NCI-H69 (cell line): ENCODE measurements around the gene EEF1AKMT4.
A peak's percentile ranks its signal among the peaks of the same experiment; 100 is the strongest.

Experiments
- DNase-seq: peaks from one replicate; lab custom pipeline; 2025; lab: John Stamatoyannopoulos, UW

EEF1AKMT4 gene

GRCh38 chr3:184249412-184250166 is at the start of gene EEF1AKMT4:
Gene EEF1AKMT4, plus strand, starts transcription at chr3:184249672. Its CDS starts 23 bp downstream, at chr3:184249695.
- peak; percentile 99 for DNase-seq

DNA sequence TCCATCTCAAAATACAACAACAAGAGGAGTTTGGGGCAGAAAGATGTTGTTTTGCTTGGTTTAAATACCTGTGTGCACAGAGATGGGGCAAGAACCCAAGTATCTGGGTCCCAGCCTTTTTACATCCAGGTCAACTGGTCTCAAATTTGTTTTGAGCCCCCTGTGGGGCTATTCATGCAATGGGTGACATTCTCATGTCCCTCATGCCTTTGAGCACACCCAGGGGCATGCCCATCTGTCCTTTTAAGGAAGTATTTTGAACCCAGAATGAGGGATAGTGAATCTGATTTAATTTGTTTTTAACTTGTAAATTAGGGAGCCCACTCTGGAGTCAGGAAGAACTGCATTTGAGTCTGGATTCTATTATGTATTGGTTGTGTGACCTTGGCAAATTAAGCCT is 48.6 kb upstream of the EEF1AKMT4 start:
- no peak for DNase-seq

DNA sequence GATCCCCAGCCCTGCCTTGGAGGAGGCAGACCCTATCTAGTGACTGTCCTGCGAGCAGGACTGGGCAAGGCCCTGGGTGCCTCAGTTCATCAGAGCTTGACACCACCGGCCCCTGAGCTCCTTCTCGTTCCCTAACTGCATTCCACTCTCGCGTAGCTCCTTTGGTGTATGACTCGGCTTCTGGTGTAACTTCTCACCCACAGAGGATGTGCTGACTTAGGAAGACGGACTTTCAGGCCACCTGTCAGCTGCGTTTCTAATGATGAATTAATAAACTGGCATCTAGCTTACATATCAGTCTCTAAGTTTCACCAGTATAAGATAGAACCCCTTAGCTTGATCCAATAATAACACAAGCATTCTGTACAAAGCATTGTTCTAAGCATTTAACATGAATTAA is 45.9 kb upstream of the EEF1AKMT4 start:
- DNase-seq = no peak

DNA sequence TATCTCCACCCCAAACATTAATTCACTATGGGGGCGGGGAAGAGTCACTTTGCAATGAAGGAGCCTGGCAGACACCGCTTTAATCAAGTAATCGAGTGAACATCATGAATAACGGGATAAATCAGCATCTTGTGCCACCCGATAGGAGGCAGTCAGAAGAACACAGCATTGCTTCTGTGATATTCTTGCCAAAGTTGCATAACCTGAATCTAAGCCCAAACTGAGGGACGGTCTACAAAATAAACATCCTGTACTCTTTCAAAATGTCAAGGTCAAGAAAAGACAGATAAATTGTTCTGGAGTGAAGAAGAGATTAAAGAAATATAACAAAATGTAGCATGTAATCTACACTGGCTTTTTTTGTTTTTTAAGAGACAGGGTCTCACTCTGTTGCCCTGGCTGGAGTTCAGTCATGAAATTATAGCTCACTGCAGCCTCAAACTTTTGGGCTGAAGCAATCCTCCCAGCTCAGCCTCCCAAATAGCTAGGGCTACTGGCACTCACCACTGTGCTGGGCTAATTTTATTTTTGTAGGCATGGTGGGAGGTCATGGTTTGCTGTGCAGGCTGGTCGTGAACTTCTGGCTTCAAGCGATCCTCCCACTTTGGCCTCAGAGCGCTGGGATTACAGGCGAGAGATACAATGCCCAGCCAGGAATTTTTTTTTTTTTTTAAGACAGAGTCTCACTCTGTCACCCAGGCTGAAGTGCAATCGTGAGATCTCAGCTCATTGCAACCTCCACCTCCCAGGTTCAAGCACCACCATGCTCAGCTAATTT is 40.1 kb upstream of the EEF1AKMT4 start:
- DNase-seq = no peak

DNA sequence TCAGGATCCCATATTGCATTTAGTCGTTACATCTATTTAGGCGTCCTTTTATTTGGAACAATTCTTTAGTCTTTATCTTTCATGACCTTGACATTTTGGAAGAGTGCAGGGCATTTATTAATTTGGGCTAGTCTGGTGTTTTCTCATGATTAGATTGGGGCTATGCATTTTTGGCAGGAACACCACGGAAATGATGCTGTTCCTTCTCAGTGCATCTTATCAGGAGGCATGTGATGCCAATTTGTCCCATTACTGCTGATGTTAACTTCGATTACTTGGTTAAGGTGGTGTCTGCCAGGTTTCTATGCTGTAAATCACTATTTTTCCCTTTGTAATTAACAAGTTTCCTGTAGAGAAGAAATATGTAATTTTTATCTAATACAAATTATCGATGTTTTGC is 38.2 kb upstream of the EEF1AKMT4 start:
- DNase-seq = no peak

- no peak for DNase-seq
These were observed 37.8 kb upstream of the EEF1AKMT4 start for GRCh38 chr3:184211718-184212117.

- peak; percentile 45 for DNase-seq
These were observed 30.7 kb upstream of the EEF1AKMT4 start for GRCh38 chr3:184218814-184219213.

GRCh38 chr3:184222521-184222920 is 27.0 kb upstream of the EEF1AKMT4 start:
- no peak for DNase-seq

- DNase-seq = no peak
These were observed 25.5 kb upstream of the EEF1AKMT4 start for GRCh38 chr3:184223946-184224345.

DNA sequence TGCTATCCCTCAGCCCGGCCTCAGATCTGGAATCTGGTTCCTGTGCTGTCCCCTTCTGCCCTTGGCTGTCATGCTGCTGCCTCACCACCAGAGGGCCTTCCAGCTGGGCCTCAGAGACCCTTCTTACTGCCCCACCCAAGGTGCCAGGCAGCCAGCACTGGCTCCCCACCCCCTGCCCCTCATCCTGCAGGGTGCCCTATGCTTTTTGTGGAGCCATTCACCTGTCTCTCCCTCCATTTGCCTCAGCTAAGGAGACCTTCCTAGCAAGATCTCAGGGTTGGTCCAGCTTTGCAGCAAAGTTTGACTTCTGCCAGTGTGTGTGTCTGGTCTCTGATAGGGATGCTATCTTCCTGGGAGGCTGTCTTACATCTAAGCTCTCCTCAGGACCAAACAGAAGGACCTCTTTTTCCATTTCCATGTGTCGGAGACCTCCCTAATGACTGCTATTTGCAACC is 22.0 kb upstream of the EEF1AKMT4 start:
- peak; percentile 72 for DNase-seq

- peak; percentile 37 for DNase-seq
These were observed 20.9 kb upstream of the EEF1AKMT4 start for GRCh38 chr3:184228376-184229137.

DNA sequence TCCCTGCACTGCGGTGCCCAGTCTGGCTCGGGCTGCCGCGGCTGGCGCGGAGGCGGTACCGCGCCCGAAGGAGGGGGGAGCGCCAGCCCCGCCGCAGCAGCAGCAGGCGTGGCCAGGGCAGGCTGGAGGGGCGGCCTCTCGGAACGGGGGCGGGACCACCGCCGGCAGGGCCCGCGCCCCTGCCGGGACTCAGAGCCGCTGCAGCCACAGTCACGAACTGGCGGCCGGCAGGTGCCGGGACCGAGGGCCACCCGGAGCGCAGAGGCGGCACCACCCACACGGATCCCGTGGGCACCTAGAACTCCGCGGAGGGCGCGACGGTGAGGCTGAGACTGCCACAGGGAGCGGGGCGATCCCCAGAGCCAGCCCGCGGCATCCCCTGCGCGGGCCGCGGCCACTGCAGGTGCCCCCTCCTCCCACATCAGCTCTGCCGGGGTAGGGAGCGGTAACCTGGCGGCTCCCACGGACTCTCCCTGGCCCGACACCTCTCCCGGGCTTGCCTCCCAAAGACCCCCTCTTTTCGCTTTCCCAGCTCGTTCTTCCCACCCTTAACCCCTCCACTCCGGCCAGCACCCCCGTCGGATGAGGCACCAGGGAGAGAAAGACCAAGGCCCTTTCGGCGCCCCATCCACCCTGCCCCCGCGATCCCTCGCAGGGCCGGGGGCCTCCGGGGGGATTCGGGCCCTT is 19.9 kb upstream of the EEF1AKMT4 start, which contains the start of gene VWA5B2:
Gene VWA5B2 (plus strand): TSS at position 192 of the 687 bp plus-strand sequence. CDS start 944 bp downstream, outside the sequence.
- peak; percentile 94 for DNase-seq

DNA sequence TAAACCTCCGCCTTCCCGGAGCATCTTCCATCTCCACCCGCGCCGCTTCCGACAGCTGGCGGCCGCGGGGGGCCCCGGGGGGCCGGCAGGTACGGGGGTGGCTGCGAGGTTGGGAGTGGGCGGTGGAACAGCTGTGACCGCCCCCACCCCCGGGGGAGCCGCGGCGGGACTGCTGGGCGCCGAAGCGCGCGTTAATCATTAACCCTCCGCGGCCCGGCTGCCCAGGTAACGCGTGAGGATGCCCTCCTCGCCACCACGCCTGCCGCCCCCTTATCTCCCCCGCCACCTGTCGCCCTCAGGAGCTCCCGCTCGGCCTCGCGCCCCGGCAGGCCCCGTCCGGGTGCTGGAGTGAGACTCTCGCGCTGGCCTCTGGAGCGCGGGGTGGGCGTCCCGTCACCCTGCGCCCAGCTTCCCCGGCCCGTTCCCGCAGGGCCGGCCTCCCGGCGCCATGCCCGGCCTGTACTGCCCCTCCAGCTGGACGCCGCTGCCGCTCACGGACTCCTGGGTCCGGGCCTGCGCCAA is 19.3 kb upstream of the EEF1AKMT4 start:
- peak; percentile 94 for DNase-seq

DNA sequence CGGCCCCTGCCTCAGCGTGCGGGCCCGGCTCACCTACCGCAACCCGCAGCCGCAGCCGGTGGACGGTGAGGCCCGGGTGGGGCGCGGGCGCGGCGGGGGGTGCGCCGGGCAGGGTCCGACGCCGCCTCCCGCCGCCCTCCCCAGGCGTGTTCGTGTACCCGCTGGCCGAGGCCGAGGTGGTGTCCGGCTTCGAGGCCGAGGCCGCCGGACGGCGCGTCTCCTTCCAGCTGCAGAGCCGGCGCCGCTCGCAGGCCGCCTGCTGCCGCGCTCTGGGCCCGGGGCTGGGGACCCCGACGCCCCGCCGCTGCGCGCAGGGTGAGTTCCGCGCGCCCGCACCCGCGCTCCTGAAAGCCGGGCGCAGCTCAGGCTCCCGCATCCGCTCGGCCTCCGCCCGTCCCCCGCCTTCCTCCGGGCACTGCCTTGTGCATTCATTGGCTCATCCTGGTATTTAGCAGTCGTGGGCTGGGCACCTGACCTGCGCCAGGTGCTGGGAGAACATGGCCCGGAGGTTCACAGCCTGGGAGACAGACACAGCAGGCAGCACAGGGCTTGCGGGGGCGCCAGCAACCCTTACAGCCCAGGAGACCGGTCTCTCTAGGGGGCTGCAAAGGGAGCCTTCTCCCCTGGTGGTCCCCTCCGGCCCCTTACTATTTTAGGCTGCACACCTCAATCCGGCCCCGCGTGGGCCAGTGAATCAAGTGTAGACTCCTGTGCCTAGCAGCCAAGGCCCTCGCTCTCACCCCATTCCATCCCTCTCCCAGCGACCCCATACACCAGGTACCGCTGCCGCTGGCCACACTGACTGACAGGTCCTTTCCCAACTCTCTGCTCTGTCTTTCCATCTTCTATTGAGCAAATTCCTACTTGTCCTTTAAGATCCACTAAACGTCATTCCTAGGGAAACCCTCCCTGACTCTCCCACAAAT is 18.6 kb upstream of the EEF1AKMT4 start:
- DNase-seq = peak; percentile 89

DNA sequence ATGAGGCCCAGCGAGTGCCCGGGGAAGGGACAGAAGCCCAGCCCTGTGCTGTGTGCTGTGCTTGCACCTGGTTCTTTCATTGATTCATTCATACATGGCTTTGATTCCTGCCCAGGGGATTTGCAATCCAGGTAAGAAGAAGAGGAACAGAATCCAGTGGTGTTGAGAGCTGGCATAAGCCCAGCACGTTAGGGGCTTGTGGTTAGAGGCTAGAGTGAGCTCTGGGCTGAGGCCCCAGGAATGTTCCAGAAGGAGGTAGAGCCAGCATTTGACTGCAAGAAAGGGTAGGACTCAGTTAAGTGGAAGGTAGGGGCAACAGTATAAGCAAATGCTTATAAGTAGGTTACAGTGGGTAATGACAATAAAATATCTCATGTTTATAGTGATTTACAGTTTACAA is 17.8 kb upstream of the EEF1AKMT4 start:
- peak; percentile 35 for DNase-seq

DNA sequence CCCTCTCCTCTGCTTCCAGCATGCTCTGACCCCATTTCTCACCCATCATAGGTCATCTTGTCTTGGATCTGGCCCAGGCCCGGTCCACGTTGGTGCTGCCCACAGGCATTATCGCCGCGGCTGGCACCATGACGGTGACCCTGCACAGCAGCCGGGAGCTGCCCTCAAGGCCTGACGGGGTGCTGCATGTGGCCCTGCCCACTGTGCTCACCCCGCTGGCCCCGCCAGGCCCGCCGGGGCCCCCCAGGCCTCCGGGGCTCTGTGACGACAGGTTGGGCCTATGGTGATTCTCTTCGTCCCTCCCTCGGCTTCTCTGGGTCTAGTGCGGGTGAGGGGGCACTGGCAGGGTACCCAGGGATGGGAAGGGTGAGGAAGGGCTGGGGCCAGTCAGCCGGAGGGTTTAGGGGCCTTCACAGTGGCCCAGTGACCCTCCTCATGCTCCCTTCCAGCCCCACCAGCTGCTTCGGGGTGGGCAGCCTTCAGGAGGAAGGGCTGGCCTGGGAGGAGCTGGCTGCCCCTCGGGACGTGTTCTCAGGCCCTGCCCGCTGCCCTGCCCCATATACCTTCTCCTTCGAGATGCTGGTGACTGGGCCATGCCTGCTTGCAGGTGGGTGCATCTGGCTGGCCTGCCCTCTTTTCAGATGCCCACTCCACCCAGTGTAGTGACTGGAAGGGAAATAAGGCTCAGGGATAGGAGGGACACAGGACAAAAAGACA is 16.2 kb upstream of the EEF1AKMT4 start:
- DNase-seq = no peak

- DNase-seq = peak; percentile 75
These were observed 15.2 kb upstream of the EEF1AKMT4 start for GRCh38 chr3:184234224-184234623.

DNA sequence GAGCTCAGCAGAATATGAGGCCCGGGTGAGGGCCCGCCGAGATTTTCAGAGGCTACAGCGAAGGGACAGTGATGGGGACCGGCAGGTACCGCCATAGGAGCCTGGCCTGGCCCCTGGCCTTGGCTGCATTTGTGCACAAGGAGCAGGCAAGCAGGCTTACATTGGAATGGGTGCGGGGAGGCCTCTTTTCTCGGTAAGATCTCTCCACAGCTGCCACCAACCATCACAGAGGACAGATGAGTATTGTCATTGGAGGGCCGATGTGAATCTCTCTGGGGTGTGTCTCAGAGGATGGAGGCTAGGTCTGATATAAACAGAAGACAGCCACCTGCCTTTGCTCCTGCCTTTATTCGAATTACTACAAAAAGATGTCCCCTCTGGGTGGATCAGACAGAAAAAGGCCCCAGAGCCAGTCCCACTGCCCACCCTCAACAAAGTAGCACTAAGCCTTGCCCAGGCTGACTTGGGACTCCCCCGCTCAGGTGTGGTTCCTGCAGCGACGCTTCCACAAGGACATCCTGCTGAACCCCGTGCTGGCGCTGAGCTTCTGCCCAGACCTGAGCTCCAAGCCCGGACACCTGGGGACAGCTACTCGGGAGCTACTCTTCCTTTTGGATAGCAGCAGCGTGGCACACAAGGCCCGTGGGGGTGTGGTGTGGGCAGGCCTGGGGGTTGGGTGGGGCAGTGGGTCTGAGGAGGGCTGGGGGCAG is 14.6 kb upstream of the EEF1AKMT4 start:
- DNase-seq = no peak
